ENCODE results near the gene PIM3.

Gene PIM3

DNA sequence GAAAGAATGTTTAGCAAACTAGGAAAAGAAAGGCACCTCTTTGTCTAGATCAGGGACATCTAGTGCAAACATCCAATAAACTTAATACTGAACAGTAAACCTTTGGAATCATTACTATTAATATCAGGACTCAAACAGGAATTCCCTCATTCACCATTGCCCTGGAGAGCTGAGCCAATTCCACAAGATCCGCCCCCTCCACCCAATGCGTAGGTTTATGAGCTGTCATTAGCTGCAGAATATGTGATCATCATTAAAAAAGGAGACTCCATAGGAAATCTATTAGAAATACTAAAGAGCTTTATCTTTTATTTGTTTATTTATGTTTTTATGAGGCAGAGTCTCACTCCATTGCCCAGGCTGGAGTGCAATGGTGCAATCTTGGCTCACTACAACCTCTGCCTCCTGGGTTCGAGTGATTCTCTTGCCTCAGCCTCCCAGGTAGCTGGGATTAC is 46.5 kb downstream of the PIM3 start:
- no peak for DNase-seq (ENCODE audit: low spot score)

DNA sequence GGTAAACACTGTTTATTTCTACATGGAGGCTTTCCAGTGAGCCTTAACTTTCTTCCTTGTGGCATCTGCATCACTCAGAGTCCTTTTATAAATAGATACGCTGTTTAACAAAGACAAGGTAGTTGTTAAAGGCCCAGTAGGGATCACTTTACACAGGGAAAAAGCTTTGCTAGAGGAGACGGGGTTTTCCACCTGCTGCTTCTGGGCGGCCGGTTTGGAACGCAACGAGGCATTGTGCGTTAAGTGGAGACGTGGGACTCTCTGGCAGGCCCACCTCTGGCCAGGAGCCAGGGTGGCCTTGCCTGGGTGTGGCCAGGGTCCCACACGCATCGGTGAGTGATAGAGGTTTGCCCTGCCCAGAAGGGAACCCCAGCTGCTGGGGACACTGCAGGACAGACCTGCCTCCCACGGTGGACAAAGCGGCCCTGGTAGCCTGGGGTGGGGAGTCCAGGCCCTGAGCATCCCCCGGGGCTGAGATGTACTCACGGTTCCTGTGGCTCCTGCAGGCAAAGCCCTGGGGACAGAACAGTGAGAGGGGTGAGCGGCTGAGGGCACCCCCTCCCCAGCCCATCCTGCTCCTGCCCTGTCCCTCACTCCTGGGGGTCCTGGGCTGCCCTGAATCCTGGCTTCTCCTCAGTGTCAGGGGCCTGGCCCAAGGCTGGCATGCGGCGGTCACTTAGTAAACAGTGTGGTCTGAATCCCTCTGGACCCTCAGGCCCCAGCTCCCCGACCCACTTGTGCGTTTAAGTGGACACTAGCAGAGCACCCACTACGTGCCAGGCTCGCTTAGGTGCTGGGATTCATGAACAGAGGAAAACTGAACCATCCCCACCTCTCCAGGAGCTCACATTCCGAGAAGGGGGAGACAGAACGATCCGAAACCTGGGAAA is 47.8 kb downstream of the PIM3 start:
- DNase-seq (ENCODE audit: low spot score) = no peak

DNA sequence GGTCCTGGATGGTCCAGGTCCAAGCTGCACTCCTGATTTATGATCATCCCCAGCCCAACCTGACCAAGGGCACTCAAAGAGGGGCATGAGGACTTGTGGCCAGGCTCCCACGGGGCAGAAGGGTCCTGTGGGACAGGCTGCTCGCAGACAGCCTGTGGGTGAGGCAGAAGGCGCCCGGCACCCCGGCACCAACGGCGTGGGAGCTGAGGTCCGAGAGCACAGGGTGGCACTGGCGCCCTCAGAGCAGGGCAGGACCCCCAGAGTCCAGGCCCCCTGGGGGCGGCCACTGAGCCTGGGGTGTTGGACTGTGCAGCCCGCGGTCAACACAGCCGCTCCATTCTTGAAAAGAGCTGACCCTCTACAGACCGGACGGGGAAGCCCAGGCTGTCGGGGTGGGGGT is 48.7 kb downstream of the PIM3 start:
- DNase-seq (ENCODE audit: low spot score) = no peak

DNA sequence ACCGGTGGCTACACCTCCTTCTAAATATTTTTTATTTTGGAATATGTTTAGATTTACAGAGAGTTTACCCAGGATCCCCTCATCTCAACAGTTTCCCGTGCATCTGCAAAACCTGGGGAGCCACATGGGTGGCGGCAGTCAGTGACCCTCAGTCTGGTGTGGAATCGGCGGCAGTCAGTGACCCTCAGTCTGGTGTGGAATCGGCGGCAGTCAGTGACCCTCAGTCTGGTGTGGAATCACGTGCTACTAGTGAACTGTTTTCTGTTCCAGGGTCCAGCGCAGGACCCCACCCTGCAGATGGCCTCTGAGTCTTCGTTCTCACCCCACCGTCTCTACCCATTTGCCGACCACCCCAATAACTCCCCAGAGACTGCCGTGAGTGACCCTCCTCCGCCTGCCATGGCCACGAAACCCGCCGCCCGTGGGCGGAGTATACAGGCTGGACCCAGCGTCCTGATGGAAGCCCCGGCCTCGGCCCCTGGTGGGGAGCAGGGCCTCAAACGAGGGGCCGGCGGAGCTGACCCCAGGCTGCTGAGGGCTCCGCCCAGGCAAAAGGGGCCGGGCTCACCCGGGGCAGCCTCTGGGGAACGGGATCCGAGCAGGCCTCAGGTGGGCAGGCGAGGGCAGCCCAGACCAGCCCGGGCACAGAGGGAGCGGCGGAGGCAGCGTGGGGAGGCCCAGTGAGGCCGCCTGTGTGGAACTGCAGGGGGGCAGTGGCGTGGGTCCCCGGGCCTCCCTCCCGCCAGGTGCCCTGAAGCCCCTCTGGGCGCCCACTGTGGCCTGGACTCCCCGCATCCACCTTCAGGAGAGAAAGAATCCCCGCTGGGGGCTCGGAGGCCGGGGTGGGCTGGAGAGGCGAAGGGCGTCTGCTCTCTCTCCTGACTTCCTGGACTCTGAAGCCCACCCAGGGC is 49.4 kb downstream of the PIM3 start:
- DNase-seq (ENCODE audit: low spot score) = peak; percentile 45

DNA sequence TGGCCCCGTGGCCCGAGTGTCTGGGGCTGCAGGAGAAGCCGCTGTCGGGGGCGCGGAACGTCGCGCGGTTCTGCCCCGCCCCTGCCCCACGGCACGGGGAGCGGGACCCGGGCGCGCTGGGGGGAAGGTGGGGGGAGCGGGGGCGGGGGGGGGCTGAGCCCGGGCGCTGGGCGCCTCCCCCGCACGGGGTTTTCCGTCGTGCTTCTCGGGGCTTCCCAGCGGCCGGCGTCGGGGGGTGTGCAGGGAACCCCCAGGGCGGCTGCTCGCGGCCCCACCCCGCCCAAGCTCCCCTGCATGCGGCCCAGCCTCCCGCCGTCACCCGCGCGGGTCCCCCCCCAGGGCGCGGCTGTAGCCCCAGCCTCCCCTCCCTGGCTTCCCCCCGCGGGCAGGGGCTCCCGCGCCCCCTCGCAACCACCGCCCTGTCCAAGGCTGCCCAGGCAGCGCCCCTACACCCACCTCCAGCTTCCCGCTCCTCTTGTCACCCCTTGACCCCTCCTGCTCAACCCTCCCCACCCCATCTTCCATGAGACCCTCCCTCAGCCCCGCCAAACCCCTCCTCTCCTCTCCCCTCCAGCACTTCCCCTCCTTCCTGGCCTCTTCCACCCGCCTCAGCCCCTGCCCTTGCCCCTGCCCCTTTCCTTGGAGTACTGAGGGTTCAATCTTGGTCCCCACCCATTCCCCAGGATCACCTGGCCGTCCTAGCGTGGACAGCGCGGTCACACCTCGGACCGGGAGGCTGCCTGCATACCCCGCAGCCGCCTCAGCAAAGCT is 50.3 kb downstream of the PIM3 start:
- DNase-seq (ENCODE audit: low spot score) = peak; percentile 46

DNA sequence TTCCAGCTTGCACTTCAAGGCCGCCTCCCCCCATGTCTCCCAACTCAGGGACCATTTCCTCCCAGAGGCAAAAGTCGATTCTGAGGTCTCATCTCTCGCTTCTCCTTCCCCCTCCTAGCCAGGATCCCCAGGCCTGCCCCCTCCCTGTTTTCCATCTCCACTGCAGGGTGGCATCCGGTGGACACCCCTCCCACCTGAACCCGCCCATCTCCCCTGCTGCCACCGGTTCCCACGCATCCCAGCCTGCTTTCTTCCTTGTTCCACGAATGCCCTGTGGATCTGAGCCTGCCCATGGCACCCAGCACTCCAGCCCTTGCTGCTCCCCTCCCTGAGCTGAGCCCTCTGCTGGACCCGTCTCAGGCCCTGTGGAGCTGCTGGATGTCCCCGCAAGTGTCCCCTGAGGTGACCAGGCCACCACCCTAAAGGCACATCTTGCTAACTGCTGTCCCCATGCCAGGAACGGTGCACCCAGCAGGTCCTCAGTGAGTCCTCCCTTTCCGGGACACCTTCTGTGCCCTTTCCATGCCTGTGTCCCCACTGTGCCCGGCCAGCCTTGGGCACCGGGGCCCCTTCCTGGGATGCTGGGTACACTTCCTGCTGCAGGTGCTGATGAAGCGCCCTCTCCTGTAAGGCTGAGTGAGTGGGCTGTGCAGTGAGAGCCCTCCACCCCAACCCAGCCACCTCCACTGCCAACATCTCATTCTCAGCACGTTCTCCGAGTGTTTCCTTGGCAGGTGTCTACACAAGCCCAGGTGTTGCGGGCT is 51.1 kb downstream of the PIM3 start:
- no peak for DNase-seq (ENCODE audit: low spot score)

DNA sequence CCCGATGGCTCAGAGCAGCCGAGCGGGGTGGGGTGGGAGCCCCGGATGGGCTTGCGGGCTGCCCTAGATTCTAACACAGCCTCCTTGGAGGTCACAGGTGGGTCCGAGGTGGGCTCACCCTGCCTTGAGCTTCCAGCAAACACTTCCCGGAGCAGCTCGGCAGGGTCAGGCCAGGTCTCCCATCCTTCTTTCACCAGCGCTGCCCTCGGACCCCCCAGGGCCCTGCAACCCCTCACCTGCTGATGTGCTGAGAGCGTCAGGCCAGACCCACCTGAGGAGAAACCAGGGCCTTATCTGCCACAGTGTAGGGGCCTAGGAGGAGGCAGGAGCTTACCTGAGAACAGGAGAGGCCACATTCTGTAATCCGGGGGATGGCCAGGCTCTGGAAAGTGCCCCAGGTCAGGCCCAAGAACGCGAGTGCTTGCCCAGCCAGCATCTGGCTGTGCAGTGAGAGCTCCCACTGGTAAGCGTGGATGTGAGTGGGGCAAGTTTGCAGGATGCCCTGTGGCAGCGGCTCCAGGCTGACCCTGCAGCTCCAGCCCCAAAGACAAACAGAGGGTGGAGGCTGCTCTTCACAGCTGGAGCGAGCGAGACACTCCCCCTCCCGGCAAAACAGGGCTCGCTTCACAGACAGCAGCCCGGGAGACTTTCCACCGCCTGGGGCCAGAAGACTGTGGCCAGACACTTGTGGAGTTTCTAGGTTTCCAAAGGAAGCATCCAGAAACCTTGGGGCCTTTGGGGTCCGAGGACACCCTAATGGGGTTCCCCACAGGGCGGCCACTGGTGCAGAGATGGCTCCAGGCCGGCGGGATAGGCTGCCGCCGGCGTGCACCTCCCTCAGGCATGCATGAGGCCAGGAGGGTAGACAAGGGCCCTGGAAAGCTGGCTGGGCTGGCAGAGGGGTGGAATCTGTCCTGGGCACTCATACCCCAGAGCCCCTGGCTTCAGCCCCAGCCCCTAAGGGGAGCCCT is 51.9 kb downstream of the PIM3 start, which contains the start of gene IL17REL:
Gene IL17REL (minus strand): TSS at position 555 of the 971 bp plus-strand sequence. CDS start 119 bp downstream, at position 436.
- peak; percentile 55 for DNase-seq (ENCODE audit: low spot score)
